HT1080 (cell line): Measurements from ENCODE around the gene THAP12. TPM values are rescaled to one million over a fixed set of nuclear protein-coding genes. Genes with fewer than 3 reads are reported as not detected.

ENCODE experiments used
- DNase-seq: peaks from one replicate; pipeline ENCODE4 v3.0.0-alpha.2; 2015; ENCODE audit warnings: low read depth
- small RNA-seq: library from RNA; depleted of rRNA; stranded (forward); fragments of <200 nt; gene quantifications from one replicate; pipeline ENCODE3, GENCODE V24; 2014
- total RNA-seq: library from RNA; depleted of rRNA; stranded (reverse); fragments of >200 nt; shearing (Covaris generic); gene quantifications from 2 replicates; pipeline ENCODE4 v1.2.3, GENCODE V29; 2014; rRNA removed

THAP12 gene
- total RNA-seq, 1 experiment from 2014 or later, result 67.4 TPM

- no peak for DNase-seq
Measured at GRCh38 chr11:76307978-76308747, 72.8 kb downstream of the THAP12 start.

- DNase-seq, result no peak
Measured at GRCh38 chr11:76307396-76307795, 73.5 kb downstream of the THAP12 start.

- no peak for DNase-seq
Measured at GRCh38 chr11:76303399-76303798, 77.5 kb downstream of the THAP12 start.

GRCh38 chr11:76302996-76303395 lies 77.9 kb downstream of the THAP12 start:
- DNase-seq, result no peak

Small RNA genes lying within 50 kb of the gene (small RNA-seq; reads per million reads assigned to genes)
- not detected for gene RF00019

Other genes starting within 250 kb of the THAP12 start
- not detected in 2 replicates for gene WNT11, start 174.6 kb downstream of the THAP12 start, total RNA-seq
- 0.97 and 1.1 TPM in 2 replicates for gene GVQW3, start 191 bp upstream of the THAP12 start, total RNA-seq
- gene EMSY, start 63.9 kb upstream of the THAP12 start, total RNA-seq, result 10.0 and 16.4 TPM in 2 replicates